Measurements from ENCODE around the gene NOM1.
A peak's percentile ranks its signal among the peaks of the same experiment; 100 is the strongest.

NOM1 gene

GRCh38 chr7:157005456-157006204 is 56.1 kb downstream of the NOM1 start:
- TF ChIP-seq, protein P1, sequence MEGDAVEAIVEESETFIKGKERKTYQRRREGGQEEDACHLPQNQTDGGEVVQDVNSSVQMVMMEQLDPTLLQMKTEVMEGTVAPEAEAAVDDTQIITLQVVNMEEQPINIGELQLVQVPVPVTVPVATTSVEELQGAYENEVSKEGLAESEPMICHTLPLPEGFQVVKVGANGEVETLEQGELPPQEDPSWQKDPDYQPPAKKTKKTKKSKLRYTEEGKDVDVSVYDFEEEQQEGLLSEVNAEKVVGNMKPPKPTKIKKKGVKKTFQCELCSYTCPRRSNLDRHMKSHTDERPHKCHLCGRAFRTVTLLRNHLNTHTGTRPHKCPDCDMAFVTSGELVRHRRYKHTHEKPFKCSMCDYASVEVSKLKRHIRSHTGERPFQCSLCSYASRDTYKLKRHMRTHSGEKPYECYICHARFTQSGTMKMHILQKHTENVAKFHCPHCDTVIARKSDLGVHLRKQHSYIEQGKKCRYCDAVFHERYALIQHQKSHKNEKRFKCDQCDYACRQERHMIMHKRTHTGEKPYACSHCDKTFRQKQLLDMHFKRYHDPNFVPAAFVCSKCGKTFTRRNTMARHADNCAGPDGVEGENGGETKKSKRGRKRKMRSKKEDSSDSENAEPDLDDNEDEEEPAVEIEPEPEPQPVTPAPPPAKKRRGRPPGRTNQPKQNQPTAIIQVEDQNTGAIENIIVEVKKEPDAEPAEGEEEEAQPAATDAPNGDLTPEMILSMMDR (IDR thresholded peaks at IDR 0.05; ENCODE audit: low read depth, low read length): no peak
- H3K27me3 ChIP-seq (ENCODE audit: insufficient read depth, low read depth, severe bottlenecking): no peaks in the 10 kb centered on the region
- H3K27ac ChIP-seq: no peak overlapping the region
- peaks cover 24% of the 10 kb centered on the region for H3K36me3 ChIP-seq
- no peaks in the 10 kb centered on the region for H3K9me3 ChIP-seq (ENCODE audit: severe bottlenecking)
- H3K4me3 ChIP-seq (ENCODE audit: low read depth, low read length): no peak overlapping the region
- no peak for DNase-seq

- Histone ChIP-seq H3K4me3 (ENCODE audit: low read depth, low read length) (no peak overlapping the region), H3K9me3 (ENCODE audit: severe bottlenecking) (no peaks in the 10 kb centered on the region), H3K27ac (no peak overlapping the region), H3K36me3 (peaks cover 24% of the 10 kb centered on the region), H3K27me3 (ENCODE audit: insufficient read depth, low read depth, severe bottlenecking) (no peaks in the 10 kb centered on the region)
- DNase-seq: no peak
- TF ChIP-seq, protein P1 (IDR thresholded peaks at IDR 0.05; ENCODE audit: low read depth, low read length): no peak
These were observed 56.8 kb downstream of the NOM1 start for GRCh38 chr7:157006205-157006747.

DNA sequence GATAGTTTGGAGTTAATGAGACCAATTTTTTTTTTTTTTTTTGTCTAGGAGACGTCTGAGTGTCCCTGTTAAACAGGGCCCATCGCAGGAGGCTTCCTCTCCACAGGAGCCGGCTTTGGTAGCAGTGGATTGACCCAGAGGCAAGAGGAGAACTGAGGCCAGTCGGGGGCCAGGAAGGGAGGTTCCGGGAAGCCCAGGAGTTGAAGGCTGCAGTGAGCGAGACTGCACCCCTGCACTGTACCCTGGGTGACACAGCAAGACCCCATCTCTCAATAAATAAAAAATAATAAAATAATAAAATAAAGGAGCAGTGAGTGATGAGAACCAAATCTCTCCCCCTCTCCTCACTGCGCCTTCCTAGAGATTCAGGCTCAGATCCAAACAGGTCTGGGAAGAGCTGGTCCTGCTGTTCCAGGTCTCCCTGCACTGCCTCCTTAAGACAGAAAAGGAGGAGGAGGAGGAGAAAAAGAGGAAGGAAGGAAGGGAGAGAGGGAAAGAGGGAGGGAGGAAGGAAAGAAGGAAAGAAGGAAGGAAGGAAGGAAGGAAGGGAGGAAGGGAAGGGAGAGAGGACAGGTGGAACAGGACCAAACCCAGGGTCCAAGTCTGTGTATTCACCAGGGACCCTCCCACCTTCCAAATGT is 57.4 kb downstream of the NOM1 start:
- Histone ChIP-seq H3K27ac (no peak overlapping the region), H3K4me3 (ENCODE audit: low read depth, low read length) (no peak overlapping the region), H3K36me3 (peaks cover 24% of the 10 kb centered on the region), H3K9me3 (ENCODE audit: severe bottlenecking) (no peaks in the 10 kb centered on the region), H3K27me3 (ENCODE audit: insufficient read depth, low read depth, severe bottlenecking) (no peaks in the 10 kb centered on the region)
- TF ChIP-seq, protein P1 (IDR thresholded peaks at IDR 0.05; ENCODE audit: low read depth, low read length): no peak
- DNase-seq: no peak

DNA sequence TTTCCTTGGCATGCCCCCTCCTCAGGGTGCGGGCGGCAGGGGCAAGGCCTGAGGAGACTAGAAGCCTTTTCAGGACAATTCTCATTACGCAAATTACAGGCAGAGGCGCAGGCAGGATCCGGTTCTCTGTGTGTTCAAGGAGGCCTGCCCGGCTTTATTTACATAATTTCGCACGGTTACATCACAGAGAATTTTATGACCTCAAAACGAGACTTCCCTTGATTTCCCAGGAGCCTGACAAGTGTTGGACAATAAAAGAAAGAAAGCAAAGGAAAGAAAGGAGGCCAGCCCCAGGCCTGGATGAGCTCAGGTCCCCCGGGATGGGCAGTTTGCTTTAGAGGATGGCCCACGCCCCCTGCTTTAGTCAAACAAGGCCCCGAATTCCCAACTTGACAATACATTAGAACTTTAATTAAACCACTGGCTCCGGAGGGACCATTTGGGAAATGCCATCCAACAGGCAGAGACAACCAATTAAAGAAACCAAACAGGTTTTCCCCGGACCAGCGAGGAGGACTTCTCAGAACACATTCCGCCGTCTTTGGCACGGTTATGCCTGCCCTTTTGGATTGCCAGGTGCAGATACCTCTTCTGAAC is 58.1 kb downstream of the NOM1 start:
- Histone ChIP-seq H3K27ac (no peak overlapping the region), H3K27me3 (ENCODE audit: insufficient read depth, low read depth, severe bottlenecking) (no peaks in the 10 kb centered on the region)

GRCh38 chr7:157008206-157009169 is 59.0 kb downstream of the NOM1 start:
- Histone ChIP-seq H3K9me3 (ENCODE audit: severe bottlenecking) (no peaks in the 10 kb centered on the region), H3K36me3 (peaks cover 24% of the 10 kb centered on the region), H3K27me3 (ENCODE audit: insufficient read depth, low read depth, severe bottlenecking) (no peaks in the 10 kb centered on the region), H3K27ac (peak overlapping the region; percentile 58), H3K4me3 (ENCODE audit: low read depth, low read length) (peak overlapping the region; percentile 80)
- TF ChIP-seq, protein P1 (IDR thresholded peaks at IDR 0.05; ENCODE audit: low read depth, low read length): no peak
- DNase-seq: no peak

More for the DNA sequence above, 58.1 kb downstream of the NOM1 start:
- H3K4me3 ChIP-seq (ENCODE audit: low read depth, low read length): no peak overlapping the region
- H3K36me3 ChIP-seq: peaks cover 24% of the 10 kb centered on the region
- TF ChIP-seq, protein P1 (IDR thresholded peaks at IDR 0.05; ENCODE audit: low read depth, low read length): no peak
- no peaks in the 10 kb centered on the region for H3K9me3 ChIP-seq (ENCODE audit: severe bottlenecking)
- DNase-seq: no peak
